Osteoblast (primary cell): ENCODE data around the gene PTPRB. TPM values are rescaled to one million over a fixed set of nuclear protein-coding genes. Genes with fewer than 3 reads are reported as not detected.

Experiments
- DNase-seq: peaks from one replicate; pipeline ENCODE4 v3.0.0; 2011; ENCODE audit warnings: low spot score, mixed read lengths; ENCODE audit not compliant: insufficient read length; ENCODE audit errors: missing footprints
- H2AFZ ChIP-seq: 2 replicates; pipeline ENCODE4 v1.6.0; 2011; ENCODE audit warnings: mild to moderate bottlenecking, low read length
- H3K27ac ChIP-seq: 2 replicates; pipeline ENCODE4 v1.5.1; 2011; ENCODE audit warnings: mild to moderate bottlenecking, low read depth, low read length, moderate library complexity
- H3K27me3 ChIP-seq: 2 replicates; pipeline ENCODE4 v1.6.0; 2012; ENCODE audit warnings: mild to moderate bottlenecking, control low read depth, inconsistent platforms, low read length, moderate library complexity; ENCODE audit not compliant: insufficient read depth
- H3K36me3 ChIP-seq: 2 replicates; pipeline ENCODE4 v1.5.1; 2011; ENCODE audit warnings: mild to moderate bottlenecking, low read length, control low read depth, moderate library complexity; ENCODE audit not compliant: insufficient read depth
- H3K4me1 ChIP-seq: 2 replicates; pipeline ENCODE4 v1.5.1; 2011; ENCODE audit warnings: mild to moderate bottlenecking, low read length, control low read depth, moderate library complexity; ENCODE audit not compliant: insufficient read depth
- H3K4me2 ChIP-seq: 2 replicates; pipeline ENCODE4 v1.6.0; 2011; ENCODE audit warnings: mild to moderate bottlenecking, low read length; ENCODE audit not compliant: insufficient read depth
- H3K4me3 ChIP-seq: fragments of 200-600 bp; sonication (generic); 3 replicates; pipeline ENCODE4 v1.5.1; 2012; ENCODE audit warnings: mild to moderate bottlenecking, low read length, inconsistent platforms; ENCODE audit not compliant: insufficient read depth
- H3K79me2 ChIP-seq: 2 replicates; pipeline ENCODE4 v1.6.0; 2012; ENCODE audit warnings: mild to moderate bottlenecking, low read length, control low read depth, inconsistent platforms; ENCODE audit not compliant: insufficient read depth
- H3K9me3 ChIP-seq: 2 replicates; pipeline ENCODE4 v1.5.1; 2011; ENCODE audit warnings: low read depth, low read length, control low read depth
- H4K20me1 ChIP-seq: 2 replicates; pipeline ENCODE4 v1.6.0; 2012; ENCODE audit warnings: mild to moderate bottlenecking, low read length, control low read depth; ENCODE audit not compliant: insufficient read depth
- total RNA-seq: library from RNA; depleted of rRNA; stranded (reverse); fragments of >200 nt; gene quantifications from 2 replicates; pipeline ENCODE4 v1.2.3, GENCODE V29; 2012
- TF ChIP-seq, protein P1 (sequence below): IDR thresholded peaks from 2 replicates; pipeline ENCODE4 v1.5.1; 2011; ENCODE audit warnings: mild to moderate bottlenecking, low read depth, low read length, moderate library complexity; ENCODE audit errors: extremely low read depth

PTPRB gene
- total RNA-seq, 1 donor: 1.1 TPM

DNA sequence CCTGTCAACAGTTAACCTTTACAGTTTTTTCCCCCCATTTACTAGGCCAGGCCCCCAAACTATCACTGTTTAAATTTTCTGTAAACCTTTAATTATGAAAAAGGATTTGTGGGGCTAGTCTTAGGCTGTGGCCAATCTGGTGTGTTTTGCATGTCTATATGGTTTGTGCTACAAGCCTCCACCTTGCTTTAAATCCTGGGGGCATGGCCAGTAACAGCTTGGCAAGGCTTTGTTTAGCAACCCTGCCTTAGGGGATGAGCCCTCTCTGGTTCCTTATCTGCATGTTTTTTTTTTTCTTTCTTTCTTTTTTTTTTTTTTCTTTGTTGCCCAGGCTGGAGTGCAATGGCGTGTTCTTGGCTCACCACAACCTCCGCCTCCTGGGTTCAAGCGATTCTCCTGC is 168.5 kb downstream of the PTPRB start:
- no peaks in the 10 kb centered on the region for H3K9me3 ChIP-seq
- H3K27ac ChIP-seq: no peak overlapping the region
- no peaks in the 10 kb centered on the region for H3K36me3 ChIP-seq
- H3K4me1 ChIP-seq: no peaks in the 10 kb centered on the region
- no peaks in the 10 kb centered on the region for H3K79me2 ChIP-seq
- no peaks in the 10 kb centered on the region for H3K27me3 ChIP-seq
- H4K20me1 ChIP-seq: no peaks in the 10 kb centered on the region
- TF ChIP-seq, protein P1, sequence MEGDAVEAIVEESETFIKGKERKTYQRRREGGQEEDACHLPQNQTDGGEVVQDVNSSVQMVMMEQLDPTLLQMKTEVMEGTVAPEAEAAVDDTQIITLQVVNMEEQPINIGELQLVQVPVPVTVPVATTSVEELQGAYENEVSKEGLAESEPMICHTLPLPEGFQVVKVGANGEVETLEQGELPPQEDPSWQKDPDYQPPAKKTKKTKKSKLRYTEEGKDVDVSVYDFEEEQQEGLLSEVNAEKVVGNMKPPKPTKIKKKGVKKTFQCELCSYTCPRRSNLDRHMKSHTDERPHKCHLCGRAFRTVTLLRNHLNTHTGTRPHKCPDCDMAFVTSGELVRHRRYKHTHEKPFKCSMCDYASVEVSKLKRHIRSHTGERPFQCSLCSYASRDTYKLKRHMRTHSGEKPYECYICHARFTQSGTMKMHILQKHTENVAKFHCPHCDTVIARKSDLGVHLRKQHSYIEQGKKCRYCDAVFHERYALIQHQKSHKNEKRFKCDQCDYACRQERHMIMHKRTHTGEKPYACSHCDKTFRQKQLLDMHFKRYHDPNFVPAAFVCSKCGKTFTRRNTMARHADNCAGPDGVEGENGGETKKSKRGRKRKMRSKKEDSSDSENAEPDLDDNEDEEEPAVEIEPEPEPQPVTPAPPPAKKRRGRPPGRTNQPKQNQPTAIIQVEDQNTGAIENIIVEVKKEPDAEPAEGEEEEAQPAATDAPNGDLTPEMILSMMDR: no peak
- no peak overlapping the region for H2AFZ ChIP-seq
- H3K4me3 ChIP-seq: peak overlapping the region; percentile 54
- no peak for DNase-seq
- no peak overlapping the region for H3K4me2 ChIP-seq

DNA sequence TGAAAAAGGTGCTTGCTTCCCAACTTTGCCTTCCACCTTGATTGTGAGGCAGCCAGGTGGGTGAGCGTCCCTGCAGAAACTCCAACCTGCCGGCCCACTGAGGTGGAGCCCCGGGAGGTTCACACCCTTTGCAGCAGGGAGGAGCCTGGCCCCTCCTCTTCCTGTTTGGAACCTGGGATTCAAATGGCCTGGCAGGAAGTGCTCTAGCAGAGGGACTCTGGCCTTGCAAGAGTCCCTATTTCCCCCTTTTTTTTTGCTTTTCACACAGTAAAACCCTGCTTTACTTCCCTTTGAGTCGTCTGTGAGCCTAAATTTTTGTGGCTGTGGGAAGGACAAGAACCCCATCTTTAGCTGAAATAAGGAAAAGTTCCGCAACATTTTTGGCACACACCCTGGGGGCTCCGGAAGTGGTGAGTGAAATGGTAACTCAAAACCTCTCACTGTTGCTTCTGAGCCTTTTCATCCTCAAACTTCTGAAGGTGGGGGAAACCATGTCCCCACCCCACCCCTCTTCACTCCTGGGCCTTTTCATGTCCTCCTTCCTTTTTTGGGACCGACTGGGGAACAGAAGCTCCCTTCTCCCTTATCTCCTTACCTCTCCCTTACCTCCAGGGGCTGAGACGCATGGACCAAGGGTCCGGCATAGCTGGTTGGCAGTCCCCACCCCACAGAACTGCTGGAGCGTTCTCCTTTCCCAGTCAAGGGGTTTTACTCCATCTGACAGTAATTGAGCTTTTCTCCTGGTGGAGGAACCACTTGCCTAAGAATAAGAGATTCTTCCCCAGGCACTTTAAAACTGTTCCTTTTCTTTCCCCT is 169.1 kb downstream of the PTPRB start:
- peak; percentile 6 for DNase-seq
- Histone ChIP-seq H3K4me1 (no peaks in the 10 kb centered on the region), H3K27ac (no peak overlapping the region), H3K27me3 (no peaks in the 10 kb centered on the region), H3K9me3 (no peaks in the 10 kb centered on the region), H3K4me2 (peak overlapping the region; percentile 28), H3K36me3 (no peaks in the 10 kb centered on the region), H3K4me3 (peak overlapping the region; percentile 54), H3K79me2 (no peaks in the 10 kb centered on the region), H2AFZ (peak overlapping the region; percentile 68), H4K20me1 (no peaks in the 10 kb centered on the region)
- TF ChIP-seq, protein P1: no peak

DNA sequence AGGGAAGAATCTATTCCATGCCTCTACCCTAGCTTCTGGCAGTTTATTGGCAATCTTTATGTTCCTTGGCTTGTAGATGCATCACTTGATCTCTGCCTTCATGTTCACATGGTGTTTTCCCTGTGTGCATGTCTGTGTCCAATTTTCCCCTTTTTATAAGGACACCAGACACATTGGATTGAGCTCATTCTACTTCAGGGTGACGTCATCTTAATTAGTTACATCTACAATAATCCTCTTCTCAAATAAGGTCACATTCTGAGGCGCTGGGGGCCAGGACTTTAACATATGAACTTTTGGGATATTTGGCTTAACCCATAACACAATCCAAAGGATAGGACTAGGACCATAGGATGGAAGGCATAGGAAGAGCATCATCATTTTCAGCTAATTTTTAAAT is 169.8 kb downstream of the PTPRB start:
- no peak overlapping the region for H3K4me3 ChIP-seq
- no peaks in the 10 kb centered on the region for H3K79me2 ChIP-seq
- H3K27me3 ChIP-seq: no peaks in the 10 kb centered on the region
- H3K9me3 ChIP-seq: no peaks in the 10 kb centered on the region
- no peak overlapping the region for H3K4me2 ChIP-seq
- no peak overlapping the region for H3K27ac ChIP-seq
- no peak for DNase-seq
- H3K4me1 ChIP-seq: no peaks in the 10 kb centered on the region
- no peaks in the 10 kb centered on the region for H4K20me1 ChIP-seq
- H2AFZ ChIP-seq: no peak overlapping the region
- TF ChIP-seq, protein P1: no peak
- no peaks in the 10 kb centered on the region for H3K36me3 ChIP-seq

DNA sequence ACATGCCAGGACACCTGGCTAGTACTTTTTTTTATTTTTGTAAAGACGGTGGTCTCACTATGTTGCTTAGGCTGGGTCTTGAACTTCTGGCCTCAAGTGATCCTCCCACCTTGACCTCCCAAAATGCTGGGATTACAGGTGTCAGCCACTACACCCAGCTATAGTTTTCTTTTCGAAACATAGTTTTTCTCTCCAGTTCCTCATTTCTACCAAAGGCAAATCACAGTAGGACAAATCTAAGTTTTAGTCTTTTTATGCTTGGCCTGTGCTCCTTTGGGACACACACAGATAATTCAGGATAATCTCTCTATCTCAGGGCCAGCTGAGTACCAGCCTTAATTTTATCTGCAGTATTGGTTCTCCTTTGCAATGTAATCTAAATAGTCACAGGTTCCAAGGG is 170.5 kb downstream of the PTPRB start:
- Histone ChIP-seq H4K20me1 (no peaks in the 10 kb centered on the region), H3K36me3 (no peaks in the 10 kb centered on the region), H3K79me2 (no peaks in the 10 kb centered on the region), H3K27me3 (no peaks in the 10 kb centered on the region), H3K4me3 (no peak overlapping the region), H3K27ac (no peak overlapping the region), H3K4me1 (no peaks in the 10 kb centered on the region), H3K9me3 (no peaks in the 10 kb centered on the region), H2AFZ (no peak overlapping the region), H3K4me2 (no peak overlapping the region)
- DNase-seq: no peak
- TF ChIP-seq, protein P1: no peak
